ENCODE results near the gene MYH13.

GRCh38 chr17:10286324-10286723 lies 86.5 kb downstream of the MYH13 start:
- no peak for TF ChIP-seq CTCF (IDR thresholded peaks at IDR 0.05)
- no peak for TF ChIP-seq POLR2AphosphoS5 (IDR thresholded peaks at IDR 0.05)
- no peak for TF ChIP-seq POLR2A (IDR thresholded peaks at IDR 0.05)
